SHP77 treated with DMSO at 0.1 percent for 48 hours (cell line): ENCODE measurements around the gene FAM111B.
"Not testable (repeated sequence)": the region's sequence is repeated elsewhere in the genome, so short reads cannot be mapped to it uniquely, and the experiment has no call there.

Experiments used
- DNase-seq: peaks from one replicate; lab custom pipeline; 2025; lab: John Stamatoyannopoulos, UW

FAM111B gene, protein sequence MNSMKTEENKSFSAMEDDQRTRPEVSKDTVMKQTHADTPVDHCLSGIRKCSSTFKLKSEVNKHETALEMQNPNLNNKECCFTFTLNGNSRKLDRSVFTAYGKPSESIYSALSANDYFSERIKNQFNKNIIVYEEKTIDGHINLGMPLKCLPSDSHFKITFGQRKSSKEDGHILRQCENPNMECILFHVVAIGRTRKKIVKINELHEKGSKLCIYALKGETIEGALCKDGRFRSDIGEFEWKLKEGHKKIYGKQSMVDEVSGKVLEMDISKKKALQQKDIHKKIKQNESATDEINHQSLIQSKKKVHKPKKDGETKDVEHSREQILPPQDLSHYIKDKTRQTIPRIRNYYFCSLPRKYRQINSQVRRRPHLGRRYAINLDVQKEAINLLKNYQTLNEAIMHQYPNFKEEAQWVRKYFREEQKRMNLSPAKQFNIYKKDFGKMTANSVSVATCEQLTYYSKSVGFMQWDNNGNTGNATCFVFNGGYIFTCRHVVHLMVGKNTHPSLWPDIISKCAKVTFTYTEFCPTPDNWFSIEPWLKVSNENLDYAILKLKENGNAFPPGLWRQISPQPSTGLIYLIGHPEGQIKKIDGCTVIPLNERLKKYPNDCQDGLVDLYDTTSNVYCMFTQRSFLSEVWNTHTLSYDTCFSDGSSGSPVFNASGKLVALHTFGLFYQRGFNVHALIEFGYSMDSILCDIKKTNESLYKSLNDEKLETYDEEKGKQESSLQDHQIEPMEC

GRCh38 chr11:59106363-59107336 lies at the start of gene FAM111B:
Gene FAM111B (plus strand): TSS chr11:59107237. CDS start chr11:59109626, 2,389 bp downstream.
- peak; percentile 67 for DNase-seq

DNA sequence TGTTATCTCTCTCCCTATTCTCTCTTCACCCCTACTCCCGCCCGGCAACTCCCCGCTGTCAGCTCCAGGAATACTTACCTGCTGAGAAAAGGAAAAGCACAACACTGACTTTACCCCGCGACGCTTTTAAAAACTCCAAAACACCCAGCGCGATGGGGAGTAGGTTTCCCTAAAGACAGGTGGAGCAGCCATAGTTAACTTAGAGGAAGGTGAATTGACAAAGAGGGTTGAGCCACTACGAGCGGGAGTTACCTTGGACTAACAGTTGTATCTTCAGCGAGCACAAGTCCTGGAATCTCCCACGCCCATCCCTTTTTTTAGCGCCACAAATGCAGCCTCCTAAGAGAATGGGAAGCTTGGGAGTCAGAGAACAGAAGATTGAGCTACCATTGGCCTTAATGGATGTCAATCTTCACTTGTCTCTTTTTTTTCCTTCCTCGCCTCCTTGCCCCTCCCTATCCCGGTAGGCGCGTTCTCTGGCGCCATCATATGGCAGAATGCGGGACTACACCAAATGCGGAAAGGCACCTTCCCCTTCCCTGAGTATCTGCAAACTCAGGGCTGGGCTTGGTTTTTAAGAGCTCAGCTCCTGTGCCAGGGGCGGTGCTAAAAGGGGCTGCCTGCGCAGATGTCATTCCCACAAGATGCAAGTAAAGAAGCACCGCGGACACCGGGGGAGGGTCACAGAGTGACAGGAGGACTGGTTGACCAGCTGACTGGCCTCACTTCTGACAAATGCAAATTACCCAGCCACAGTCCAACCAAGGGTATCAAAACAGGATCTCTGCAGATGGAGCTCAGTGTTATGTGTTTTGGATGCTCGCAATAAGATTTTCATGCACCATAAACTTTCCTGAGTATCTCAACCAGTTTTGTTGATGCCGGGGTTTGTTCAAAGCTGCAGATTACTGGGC lies 48.7 kb upstream of the FAM111B start:
- DNase-seq, result peak; percentile 20

GRCh38 chr11:59060096-59060495 lies 46.9 kb upstream of the FAM111B start:
- DNase-seq, result not testable (repeated sequence)

GRCh38 chr11:59062602-59063529 lies 44.2 kb upstream of the FAM111B start:
- no peak for DNase-seq

GRCh38 chr11:59063996-59064727 lies 42.9 kb upstream of the FAM111B start:
- DNase-seq, result not testable (repeated sequence)

GRCh38 chr11:59069087-59069486 lies 38.0 kb upstream of the FAM111B start:
- no peak for DNase-seq

DNA sequence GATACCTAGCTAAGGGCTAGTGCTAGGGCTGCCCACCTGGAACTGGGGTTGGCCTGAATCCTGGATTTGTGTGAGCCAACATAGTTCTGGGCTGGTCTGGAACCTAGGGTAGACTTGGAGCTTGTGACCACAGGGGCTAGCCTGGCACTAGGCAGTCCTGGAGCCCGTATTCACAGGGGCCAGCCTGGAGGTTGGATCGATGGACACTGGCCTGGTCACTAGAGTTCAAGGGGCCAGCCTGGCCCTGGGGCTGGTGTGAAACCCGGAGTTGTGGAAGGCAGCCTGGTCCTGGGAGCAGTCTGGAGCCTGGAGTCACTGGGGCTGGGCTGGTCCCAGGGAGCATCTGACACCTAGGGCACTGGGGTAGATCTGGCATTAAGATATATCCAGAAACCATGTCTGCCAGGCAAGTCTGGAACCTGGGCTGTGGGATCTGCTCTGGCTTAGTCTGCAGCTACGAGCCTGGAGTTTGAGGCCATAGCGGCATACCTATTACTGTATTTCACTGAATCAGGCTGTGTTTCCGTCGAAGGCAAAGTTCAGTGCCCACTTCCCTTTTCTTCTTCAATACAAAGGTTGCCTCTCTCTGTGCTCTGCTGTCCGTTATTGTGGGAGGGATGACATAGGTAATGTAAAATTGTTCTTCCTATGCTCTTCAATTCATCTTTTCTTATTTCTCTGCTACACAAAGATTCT lies 30.0 kb upstream of the FAM111B start:
- no peak for DNase-seq

GRCh38 chr11:59078435-59078834 lies 28.6 kb upstream of the FAM111B start:
- DNase-seq, result no peak

DNA sequence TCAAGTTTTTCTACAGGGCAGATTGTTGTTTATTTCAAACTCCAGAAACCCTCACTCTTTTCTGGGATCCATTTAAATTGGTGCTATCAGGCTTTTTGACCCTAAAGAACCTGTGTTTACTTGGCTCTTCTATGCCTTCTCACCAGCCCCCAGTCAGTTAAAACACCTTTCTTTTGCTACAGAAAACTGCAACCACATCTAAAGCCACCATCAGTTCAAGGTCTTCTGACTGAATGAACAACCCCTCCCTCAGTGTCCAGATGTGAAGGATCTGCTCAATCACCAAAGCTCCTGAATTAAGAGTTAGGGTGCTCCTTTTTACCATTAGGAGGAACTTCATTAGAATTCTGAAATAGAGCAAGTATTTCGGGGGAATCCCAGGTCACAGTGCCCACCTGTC lies 28.0 kb upstream of the FAM111B start:
- no peak for DNase-seq

GRCh38 chr11:59080421-59080820 lies 26.6 kb upstream of the FAM111B start:
- DNase-seq, result not testable (repeated sequence)

DNA sequence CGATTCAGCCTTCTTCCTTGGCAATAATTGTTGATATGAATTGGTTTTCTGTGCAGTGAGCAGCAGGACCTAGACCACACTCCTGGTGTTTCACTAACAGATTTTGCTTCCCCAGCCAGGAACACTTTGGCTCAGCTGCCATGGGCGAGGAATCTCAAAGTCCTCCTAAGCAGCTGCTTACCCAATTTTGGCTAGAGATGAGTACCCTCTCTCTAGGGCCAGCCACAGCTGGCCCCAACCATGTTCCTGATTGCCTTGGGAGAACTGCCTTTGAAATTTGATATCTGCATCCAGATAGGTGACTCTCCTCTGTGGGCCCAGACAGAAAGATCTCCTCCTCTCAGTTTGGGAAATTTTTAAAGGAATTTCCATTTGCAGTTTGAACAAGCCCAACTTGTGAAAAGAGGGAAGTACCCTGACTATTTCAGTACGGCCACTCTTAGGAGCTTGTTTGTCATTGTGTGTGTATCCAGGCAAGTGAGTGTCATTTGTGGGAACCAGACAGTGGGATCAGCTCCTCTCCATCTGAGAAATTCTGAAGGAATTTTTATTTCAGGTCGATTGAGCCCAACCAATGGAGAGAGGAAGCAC lies 25.5 kb upstream of the FAM111B start:
- DNase-seq, result not testable (repeated sequence)

GRCh38 chr11:59086007-59086406 lies 21.0 kb upstream of the FAM111B start, which contains the start of gene GLYATL1B:
Gene GLYATL1B (plus strand): TSS chr11:59086307. CDS start chr11:59086307, 0 bp downstream.
- not testable (repeated sequence) for DNase-seq

GRCh38 chr11:59088162-59088561 lies 18.9 kb upstream of the FAM111B start:
- no peak for DNase-seq

GRCh38 chr11:59093576-59093975 lies 13.5 kb upstream of the FAM111B start:
- not testable (repeated sequence) for DNase-seq

DNA sequence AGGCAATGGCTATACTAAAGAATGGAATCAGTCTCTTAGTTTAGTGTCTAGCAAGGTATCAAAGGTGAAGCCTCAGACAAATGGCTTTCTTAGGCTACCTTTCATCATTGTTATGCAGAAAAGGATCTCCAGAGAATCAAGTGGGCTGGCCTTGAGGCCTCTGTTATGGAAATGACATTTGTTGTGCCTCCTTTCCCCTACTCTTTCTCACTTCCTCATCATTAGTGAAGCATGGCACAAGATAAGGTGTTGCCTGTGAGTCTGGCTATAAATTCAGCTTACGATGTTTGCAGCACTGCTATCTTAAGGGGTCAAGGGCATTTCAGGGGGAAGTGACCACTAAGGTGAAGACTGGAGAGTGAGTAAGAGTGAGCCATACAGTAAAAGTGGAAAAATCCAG lies 11.8 kb upstream of the FAM111B start:
- DNase-seq, result not testable (repeated sequence)

GRCh38 chr11:59095972-59096575 lies 11.0 kb upstream of the FAM111B start:
- not testable (repeated sequence) for DNase-seq

GRCh38 chr11:59097113-59097708 lies 9.8 kb upstream of the FAM111B start:
- DNase-seq, result no peak
